Breast epithelium (tissue), 4 donors: ENCODE measurements around the gene CTRL. TPM values are rescaled to one million over a fixed set of nuclear protein-coding genes. Genes with fewer than 3 reads are reported as not detected.

Source experiments
- DNase-seq, 2 donors: peaks; one replicate each; pipeline ENCODE4 v3.0.0-alpha.2; 2019; ENCODE audit warnings: low spot score in 2 of 2
- H3K27ac ChIP-seq, 2 donors: fragments of 200-600 bp; sonication (generic) in 1 of 2; one replicate each; pipeline ENCODE4 v1.5.1; 2016 to 2019; ENCODE audit warnings: mild to moderate bottlenecking in 1 of 2
- H3K27me3 ChIP-seq, 2 donors: fragments of 200-600 bp; sonication (generic) in 1 of 2; one replicate each; pipeline versions ENCODE4 v1.5.1 to v1.6.0; 2017 to 2019; ENCODE audit warnings: control low read depth in 1 of 2, mild to moderate bottlenecking in 1 of 2
- H3K36me3 ChIP-seq: fragments of 200-600 bp; one replicate; pipeline ENCODE4 v1.5.1; 2019
- H3K4me1 ChIP-seq, 2 donors: fragments of 200-600 bp; sonication (generic); one replicate each; pipeline ENCODE4 v1.5.1; 2016 to 2019; ENCODE audit warnings: control low read depth in 1 of 2
- H3K4me3 ChIP-seq, 3 donors: fragments of 200-600 bp; sonication (generic); 1 replicate in 2 of 3; 2 replicates in 1 of 3; pipeline ENCODE4 v1.5.1; 2016 to 2019; ENCODE audit warnings: mild to moderate bottlenecking in 3 of 3, moderate library complexity in 2 of 3
- H3K9me3 ChIP-seq, 2 donors: fragments of 200-600 bp; sonication (generic) in 1 of 2; one replicate each; pipeline ENCODE4 v1.5.1; 2016 to 2019; ENCODE audit warnings: control low read depth in 1 of 2
- POLR2A ChIP-seq: fragments of 450-650 bp; IDR thresholded peaks from one replicate; pipeline ENCODE4 v1.6.1; 2016; ENCODE audit warnings: antibody characterized with exemption, mild to moderate bottlenecking, moderate library complexity
- POLR2AphosphoS5 ChIP-seq, 3 donors: sonication (generic); formaldehyde crosslinking; IDR thresholded peaks; one replicate each; pipeline ENCODE4 v1.6.1; 2017; ENCODE audit warnings: antibody characterized with exemption in 3 of 3
- intact Hi-C: fragments of 100-400 bp; cut with DNase I; formaldehyde crosslinking; loops from one replicate; pipeline ENCODE4 v1.15.1; 2023; ENCODE audit warnings: low total_unique reads
- total RNA-seq, 3 donors: library from RNA; depleted of rRNA; stranded (reverse); fragments of >200 nt; gene quantifications; one replicate each; pipeline ENCODE4 v1.1.0, GENCODE V29; 2016
- TF ChIP-seq, protein P1 (sequence below), 3 donors: fragments of 450-650 bp; IDR thresholded peaks; one replicate each; pipeline ENCODE4 v1.5.1; 2016 to 2017; ENCODE audit warnings: antibody characterized with exemption in 3 of 3, mild to moderate bottlenecking in 3 of 3, moderate library complexity in 3 of 3

CTRL gene
- total RNA-seq, 3 donors from 2014 or later = 1.0 to 2.6 (median 1.8) TPM

DNA sequence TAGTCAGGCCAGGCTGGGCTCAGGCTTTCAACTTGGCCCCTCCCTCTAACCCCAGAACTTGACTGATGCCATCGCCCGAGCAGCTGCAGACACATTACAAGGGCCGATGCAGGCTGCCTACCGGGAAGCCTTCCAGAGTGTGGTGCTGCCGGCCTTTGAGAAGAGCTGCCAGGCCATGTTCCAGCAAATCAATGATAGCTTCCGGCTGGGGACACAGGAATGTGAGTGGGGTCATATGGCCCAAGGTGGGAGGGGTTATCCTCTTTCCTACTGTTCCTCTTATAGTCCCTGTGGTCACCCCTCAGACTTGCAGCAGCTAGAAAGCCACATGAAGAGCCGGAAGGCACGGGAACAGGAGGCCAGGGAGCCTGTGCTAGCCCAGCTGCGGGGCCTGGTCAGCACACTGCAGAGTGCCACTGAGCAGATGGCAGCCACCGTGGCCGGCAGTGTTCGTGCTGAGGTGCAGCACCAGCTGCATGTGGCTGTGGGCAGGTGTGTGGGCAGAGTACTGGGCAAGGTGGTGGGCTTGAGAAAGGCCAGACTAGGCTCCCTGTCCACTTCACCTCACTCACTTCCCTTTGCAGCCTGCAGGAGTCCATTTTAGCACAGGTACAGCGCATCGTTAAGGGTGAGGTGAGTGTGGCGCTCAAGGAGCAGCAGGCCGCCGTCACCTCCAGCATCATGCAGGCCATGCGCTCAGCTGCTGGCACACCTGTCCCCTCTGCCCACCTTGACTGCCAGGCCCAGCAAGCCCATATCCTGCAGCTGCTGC lies 49.1 kb downstream of the CTRL start:
- Histone ChIP-seq H3K36me3 (peaks cover 10% of the 10 kb centered on the region), H3K27me3 (no peaks in the 10 kb centered on the region), H3K4me3 (no peak overlapping the region), H3K4me1 (no peaks in the 10 kb centered on the region), H3K27ac (no peak overlapping the region), H3K9me3 (no peaks in the 10 kb centered on the region)
- intact Hi-C loops = no loop called here
- TF ChIP-seq, protein P1, sequence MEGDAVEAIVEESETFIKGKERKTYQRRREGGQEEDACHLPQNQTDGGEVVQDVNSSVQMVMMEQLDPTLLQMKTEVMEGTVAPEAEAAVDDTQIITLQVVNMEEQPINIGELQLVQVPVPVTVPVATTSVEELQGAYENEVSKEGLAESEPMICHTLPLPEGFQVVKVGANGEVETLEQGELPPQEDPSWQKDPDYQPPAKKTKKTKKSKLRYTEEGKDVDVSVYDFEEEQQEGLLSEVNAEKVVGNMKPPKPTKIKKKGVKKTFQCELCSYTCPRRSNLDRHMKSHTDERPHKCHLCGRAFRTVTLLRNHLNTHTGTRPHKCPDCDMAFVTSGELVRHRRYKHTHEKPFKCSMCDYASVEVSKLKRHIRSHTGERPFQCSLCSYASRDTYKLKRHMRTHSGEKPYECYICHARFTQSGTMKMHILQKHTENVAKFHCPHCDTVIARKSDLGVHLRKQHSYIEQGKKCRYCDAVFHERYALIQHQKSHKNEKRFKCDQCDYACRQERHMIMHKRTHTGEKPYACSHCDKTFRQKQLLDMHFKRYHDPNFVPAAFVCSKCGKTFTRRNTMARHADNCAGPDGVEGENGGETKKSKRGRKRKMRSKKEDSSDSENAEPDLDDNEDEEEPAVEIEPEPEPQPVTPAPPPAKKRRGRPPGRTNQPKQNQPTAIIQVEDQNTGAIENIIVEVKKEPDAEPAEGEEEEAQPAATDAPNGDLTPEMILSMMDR (IDR thresholded peaks at IDR 0.05) = no peak
- no peak for TF ChIP-seq POLR2AphosphoS5 (IDR thresholded peaks at IDR 0.05)
- no peak for TF ChIP-seq POLR2A
- DNase-seq = no peak

DNA sequence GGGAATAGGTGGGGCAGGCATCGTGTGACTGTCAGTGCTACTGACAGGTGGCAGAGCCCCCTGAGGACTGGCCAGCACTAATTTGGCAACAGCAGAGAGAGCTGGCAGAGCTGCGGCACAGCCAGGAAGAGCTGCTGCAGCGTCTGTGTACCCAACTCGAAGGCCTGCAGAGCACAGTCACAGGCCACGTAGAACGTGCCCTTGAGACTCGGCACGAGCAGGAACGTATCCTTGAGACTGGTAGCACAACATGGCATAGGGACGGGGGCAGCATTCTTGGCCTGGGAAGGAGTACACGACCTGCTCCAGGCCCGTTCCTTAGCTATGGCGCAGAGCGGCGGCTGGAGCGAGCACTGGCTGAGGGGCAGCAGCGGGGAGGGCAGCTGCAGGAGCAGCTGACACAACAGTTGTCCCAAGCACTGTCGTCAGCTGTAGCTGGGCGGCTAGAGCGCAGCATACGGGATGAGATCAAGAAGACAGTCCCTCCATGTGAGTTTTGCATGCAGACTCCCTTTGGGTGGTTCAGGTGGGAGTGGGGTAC lies 50.0 kb downstream of the CTRL start:
- TF ChIP-seq, protein P1 (IDR thresholded peaks at IDR 0.05) = no peak
- TF ChIP-seq POLR2A = no peak
- no peak for TF ChIP-seq POLR2AphosphoS5 (IDR thresholded peaks at IDR 0.05)
- H3K36me3 ChIP-seq = peaks cover 13% of the 10 kb centered on the region
- DNase-seq = no peak
- no peaks in the 10 kb centered on the region for H3K4me1 ChIP-seq
- H3K9me3 ChIP-seq = no peaks in the 10 kb centered on the region
- H3K27me3 ChIP-seq = no peaks in the 10 kb centered on the region
- intact Hi-C loops = no loop called here
- H3K27ac ChIP-seq = no peak overlapping the region
- H3K4me3 ChIP-seq = no peak overlapping the region

DNA sequence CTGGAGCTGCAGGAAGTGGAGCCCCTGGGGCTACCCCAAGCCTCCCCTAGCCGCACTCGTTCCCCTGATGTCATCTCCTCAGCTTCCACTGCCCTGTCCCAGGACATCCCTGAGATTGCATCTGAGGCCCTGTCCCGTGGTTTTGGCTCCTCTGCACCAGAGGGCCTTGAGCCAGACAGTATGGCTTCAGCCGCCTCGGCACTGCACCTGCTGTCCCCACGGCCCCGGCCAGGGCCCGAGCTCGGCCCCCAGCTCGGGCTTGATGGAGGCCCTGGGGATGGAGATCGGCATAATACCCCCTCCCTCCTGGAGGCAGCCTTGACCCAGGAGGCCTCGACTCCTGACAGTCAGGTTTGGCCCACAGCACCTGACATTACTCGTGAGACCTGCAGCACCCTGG lies 51.1 kb downstream of the CTRL start:
- TF ChIP-seq POLR2A (no peak), POLR2AphosphoS5 (IDR thresholded peaks at IDR 0.05) (no peak)
- TF ChIP-seq, protein P1 (IDR thresholded peaks at IDR 0.05) = no peak

DNA sequence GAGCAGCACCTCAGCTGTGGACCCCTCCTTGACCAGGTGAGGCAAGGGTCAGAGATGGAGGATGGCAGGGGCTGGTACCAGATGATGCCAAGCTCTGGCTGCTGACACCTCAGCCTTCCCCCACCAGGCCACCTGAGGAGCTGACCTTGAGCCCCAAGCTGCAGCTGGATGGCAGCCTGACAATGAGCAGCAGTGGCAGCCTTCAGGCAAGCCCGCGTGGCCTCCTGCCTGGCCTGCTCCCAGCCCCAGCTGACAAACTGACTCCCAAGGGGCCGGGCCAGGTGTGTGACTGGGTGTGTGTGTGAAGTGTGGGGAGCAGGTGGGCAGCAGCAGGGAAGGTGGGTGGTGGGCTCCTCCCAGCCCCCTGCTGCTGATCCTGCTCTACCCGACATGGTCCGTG lies 51.7 kb downstream of the CTRL start:
- H3K27ac ChIP-seq = no peak overlapping the region
- no peak for TF ChIP-seq POLR2A
- TF ChIP-seq POLR2AphosphoS5 (IDR thresholded peaks at IDR 0.05) = no peak
- TF ChIP-seq, protein P1 (IDR thresholded peaks at IDR 0.05) = no peak
- H3K27me3 ChIP-seq = no peaks in the 10 kb centered on the region
- no peaks in the 10 kb centered on the region for H3K9me3 ChIP-seq
- H3K4me1 ChIP-seq = peaks cover 0 to 2% of the 10 kb centered on the region in 2 donors
- no peak overlapping the region for H3K4me3 ChIP-seq
- intact Hi-C loops = loop anchor here (10.0 kb wide), 1 partner anchor 165 kb away; no protein-coding TSS in a partner anchor
- no peak for DNase-seq
- H3K36me3 ChIP-seq = peaks cover 13% of the 10 kb centered on the region

More for the DNA sequence above, 51.1 kb downstream of the CTRL start:
- DNase-seq = no peak
- intact Hi-C loops = no loop called here
- Histone ChIP-seq H3K36me3 (peaks cover 13% of the 10 kb centered on the region), H3K4me3 (no peak overlapping the region), H3K27me3 (no peaks in the 10 kb centered on the region), H3K9me3 (no peaks in the 10 kb centered on the region), H3K27ac (no peak overlapping the region), H3K4me1 (no peaks in the 10 kb centered on the region)

Other genes starting within 250 kb of the CTRL start
- 10 to 100 TPM; 11.4 to 22.0 (median 21.4) TPM for gene GFOD2, start 212.5 kb downstream of the CTRL start, total RNA-seq
- 10 to 100 TPM in 2 of 3 donors, 1 to 10 TPM in 1; 7.7 to 13.2 (median 13.1) TPM for gene RANBP10, start 125.3 kb downstream of the CTRL start, total RNA-seq
- gene TSNAXIP1, start 125.0 kb downstream of the CTRL start, total RNA-seq = 1 to 10 TPM; 1.1 to 4.2 (median 3.9) TPM
- gene THAP11, start 89.5 kb downstream of the CTRL start, total RNA-seq = 10 to 100 TPM; 51.1 to 57.8 (median 53.0) TPM
- 100 to 1,000 TPM in 1 of 3 donors, 10 to 100 TPM in 2; 91.5 to 168 (median 94.8) TPM for gene NUTF2, start 84.9 kb downstream of the CTRL start, total RNA-seq
- gene CENPT, start 84.2 kb downstream of the CTRL start, total RNA-seq = 10 to 100 TPM; 35.0 to 52.0 (median 51.5) TPM
- gene EDC4, start 58.8 kb downstream of the CTRL start, total RNA-seq = 10 to 100 TPM; 43.3 to 57.0 (median 53.6) TPM
- gene NRN1L, start 47.0 kb downstream of the CTRL start, total RNA-seq = 1 to 10 TPM in 2 of 3 donors, not detected in 1; 1.3 to 1.4 TPM
- 10 to 100 TPM; 17.3 to 20.5 (median 17.4) TPM for gene PSKH1, start 38.6 kb downstream of the CTRL start, total RNA-seq
- 10 to 100 TPM; 32.1 to 46.2 (median 34.1) TPM for gene PSMB10, start 5.0 kb upstream of the CTRL start, total RNA-seq
- 10 to 100 TPM; 11.8 to 18.6 (median 15.4) TPM for gene LCAT, start 12.3 kb upstream of the CTRL start, total RNA-seq
- 10 to 100 TPM; 32.1 to 64.9 (median 53.6) TPM for gene SLC12A4, start 36.8 kb upstream of the CTRL start, total RNA-seq
- gene DPEP3, start 48.6 kb upstream of the CTRL start, total RNA-seq = under 1 TPM in 1 of 3 donors, not detected in 2; 0.29 TPM
- gene DPEP2, start 67.6 kb upstream of the CTRL start, total RNA-seq = 1 to 10 TPM; 1.3 to 7.7 (median 2.5) TPM
- not detected for gene DPEP2NB, start 84.0 kb upstream of the CTRL start, total RNA-seq
- 1 to 10 TPM; 7.2 to 7.5 (median 7.5) TPM for gene DDX28, start 91.4 kb upstream of the CTRL start, total RNA-seq
- 10 to 100 TPM in 1 of 3 donors, 1 to 10 TPM in 2; 6.9 to 10.5 (median 7.7) TPM for gene DUS2, start 91.4 kb upstream of the CTRL start, total RNA-seq
- gene NFATC3, start 153.5 kb upstream of the CTRL start, total RNA-seq = 10 to 100 TPM; 52.0 to 64.2 (median 60.6) TPM